Suprapubic skin (tissue), 4 donors: ENCODE data around the gene FOXRED1. TPM values are rescaled to one million over a fixed set of nuclear protein-coding genes. Genes with fewer than 3 reads are reported as not detected.

Experiments
- DNase-seq, 2 donors: peaks; one replicate each; pipeline ENCODE4 v3.0.0-alpha.2; 2019; ENCODE audit warnings: low spot score in 2 of 2
- H3K27ac ChIP-seq: fragments of 200-600 bp; sonication (generic); one replicate; pipeline ENCODE4 v1.5.1; 2019
- H3K27me3 ChIP-seq: fragments of 200-600 bp; sonication (generic); one replicate; pipeline ENCODE4 v1.5.1; 2019
- H3K36me3 ChIP-seq: fragments of 200-600 bp; sonication (generic); one replicate; pipeline ENCODE4 v1.5.1; 2019
- H3K4me1 ChIP-seq: fragments of 200-600 bp; sonication (generic); one replicate; pipeline ENCODE4 v1.5.1; 2019
- H3K4me3 ChIP-seq: fragments of 200-600 bp; sonication (generic); one replicate; pipeline ENCODE4 v1.5.1; 2019; ENCODE audit warnings: mild to moderate bottlenecking
- H3K9me3 ChIP-seq: fragments of 200-600 bp; sonication (generic); one replicate; pipeline ENCODE4 v1.5.1; 2019
- CTCF ChIP-seq, 2 donors: fragments of 200-600 bp in 1 of 2; fragments of 450-650 bp in 1 of 2; sonication (generic) in 1 of 2; IDR thresholded peaks; one replicate each; pipeline ENCODE4 v1.5.1; 2016 to 2019; ENCODE audit warnings: antibody characterized with exemption in 2 of 2, mild to moderate bottlenecking in 1 of 2, moderate library complexity in 1 of 2
- EP300 ChIP-seq: sonication (generic); formaldehyde crosslinking; IDR thresholded peaks from one replicate; pipeline ENCODE4 v1.6.1; 2017; ENCODE audit warnings: antibody characterized with exemption
- POLR2A ChIP-seq, 2 donors: fragments of 450-650 bp; IDR thresholded peaks; one replicate each; pipeline ENCODE4 v1.6.1; 2017; ENCODE audit warnings: antibody characterized with exemption in 2 of 2, mild to moderate bottlenecking in 2 of 2, moderate library complexity in 2 of 2
- POLR2AphosphoS5 ChIP-seq, 3 donors: sonication (generic); formaldehyde crosslinking; IDR thresholded peaks; one replicate each; pipeline ENCODE4 v1.6.1; 2017; ENCODE audit warnings: antibody characterized with exemption in 3 of 3
- WGBS: methylation state at CpG from one replicate; pipeline ENCODE4 v1.1.5; 2018; 5-methylcytosine and 5-hydroxymethylcytosine counted together
- total RNA-seq, 4 donors: library from RNA; depleted of rRNA; stranded (reverse); fragments of >200 nt; gene quantifications; one replicate each; pipeline ENCODE4 v1.1.0, GENCODE V29; 2016

FOXRED1 gene
- total RNA-seq, 4 donors from 2014 or later: 7.7 to 22.9 (median 18.9) TPM

GRCh38 chr11:126281245-126281644 lies 12.3 kb downstream of the FOXRED1 start:
- Histone ChIP-seq H3K27me3 (no peaks in the 10 kb centered on the region), H3K9me3 (no peaks in the 10 kb centered on the region), H3K27ac (no peak overlapping the region), H3K4me3 (no peak overlapping the region), H3K4me1 (peaks cover 28% of the 10 kb centered on the region), H3K36me3 (peaks cover 12% of the 10 kb centered on the region)
- TF ChIP-seq CTCF (IDR thresholded peaks at IDR 0.05): no peak
- TF ChIP-seq POLR2A (IDR thresholded peaks at IDR 0.05): no peak
- TF ChIP-seq EP300: no peak
- no peak for TF ChIP-seq POLR2AphosphoS5 (IDR thresholded peaks at IDR 0.05)
- DNase-seq: no peak
- 89% methylated on average over 6 of the region's 6 CpGs for WGBS

GRCh38 chr11:126281666-126282175 lies 12.8 kb downstream of the FOXRED1 start:
- WGBS: 90% methylated on average over 10 of the region's 10 CpGs
- H3K4me3 ChIP-seq: peak overlapping the region; percentile 72
- no peak overlapping the region for H3K27ac ChIP-seq

GRCh38 chr11:126282361-126282735 lies 13.4 kb downstream of the FOXRED1 start:
- TF ChIP-seq EP300 (no peak), POLR2A (IDR thresholded peaks at IDR 0.05) (no peak), POLR2AphosphoS5 (IDR thresholded peaks at IDR 0.05) (no peak), CTCF (IDR thresholded peaks at IDR 0.05) (no peak)
- Histone ChIP-seq H3K4me3 (peak overlapping the region; percentile 72), H3K9me3 (no peaks in the 10 kb centered on the region), H3K27ac (peak overlapping the region; percentile 90), H3K27me3 (no peaks in the 10 kb centered on the region), H3K4me1 (peaks cover 28% of the 10 kb centered on the region), H3K36me3 (peaks cover 2% of the 10 kb centered on the region)
- WGBS: 3% methylated on average over 15 of the region's 15 CpGs
- DNase-seq: no peak

More at GRCh38 chr11:126281666-126282175, 12.8 kb downstream of the FOXRED1 start:
- DNase-seq: peak in 1 of 2 donors; percentile 67
- Histone ChIP-seq H3K9me3 (no peaks in the 10 kb centered on the region), H3K27me3 (no peaks in the 10 kb centered on the region), H3K36me3 (peaks cover 8% of the 10 kb centered on the region), H3K4me1 (peaks cover 28% of the 10 kb centered on the region)
- no peak for TF ChIP-seq POLR2AphosphoS5 (IDR thresholded peaks at IDR 0.05)
- no peak for TF ChIP-seq CTCF (IDR thresholded peaks at IDR 0.05)
- no peak for TF ChIP-seq POLR2A (IDR thresholded peaks at IDR 0.05)
- TF ChIP-seq EP300: no peak

GRCh38 chr11:126282736-126283591 lies 14.0 kb downstream of the FOXRED1 start, which contains the start of gene TIRAP:
TSS of gene TIRAP (plus strand) at chr11:126283093. CDS start at chr11:126290895, 7,802 bp downstream.
- Histone ChIP-seq H3K9me3 (no peaks in the 10 kb centered on the region), H3K4me1 (peaks cover 28% of the 10 kb centered on the region), H3K36me3 (no peaks in the 10 kb centered on the region), H3K27me3 (no peaks in the 10 kb centered on the region), H3K27ac (peak within 1 kb of the TSS; percentile 90), H3K4me3 (peak within 1 kb of the TSS; percentile 72)
- 2% methylated on average over 24 of the region's 82 CpGs for WGBS
- peak; percentile 80 to 84 for DNase-seq
- TF ChIP-seq EP300: no peak
- TF ChIP-seq POLR2AphosphoS5 (IDR thresholded peaks at IDR 0.05): peak in 1 of 3 donors; percentile 29

GRCh38 chr11:126284829-126285228 lies 15.9 kb downstream of the FOXRED1 start:
- H3K27ac ChIP-seq: no peak overlapping the region
- H3K9me3 ChIP-seq: no peaks in the 10 kb centered on the region
- peaks cover 28% of the 10 kb centered on the region for H3K4me1 ChIP-seq
- no peak for DNase-seq
- H3K4me3 ChIP-seq: no peak overlapping the region
- no peak for TF ChIP-seq POLR2AphosphoS5 (IDR thresholded peaks at IDR 0.05)
- TF ChIP-seq CTCF (IDR thresholded peaks at IDR 0.05): no peak
- TF ChIP-seq EP300: no peak
- TF ChIP-seq POLR2A (IDR thresholded peaks at IDR 0.05): no peak
- H3K36me3 ChIP-seq: peaks cover 17% of the 10 kb centered on the region
- no peaks in the 10 kb centered on the region for H3K27me3 ChIP-seq
- 28% methylated on average over 6 of the region's 6 CpGs for WGBS
